Tibial nerve (tissue), 4 donors: ENCODE data around the gene SLC22A5. TPM values are rescaled to one million over a fixed set of nuclear protein-coding genes. Genes with fewer than 3 reads are reported as not detected.

Experiments
- DNase-seq, 2 donors: peaks; one replicate each; pipeline ENCODE4 v3.0.0-alpha.2; 2019; ENCODE audit warnings: low spot score in 2 of 2
- H3K27ac ChIP-seq, 4 donors: fragments of 200-600 bp; sonication (generic) in 3 of 4; one replicate each; pipeline ENCODE4 v1.5.1; 2017 to 2019; ENCODE audit warnings: mild to moderate bottlenecking in 1 of 4
- H3K27me3 ChIP-seq, 2 donors: fragments of 200-600 bp; sonication (generic) in 1 of 2; one replicate each; pipeline versions ENCODE4 v1.5.1 to v1.6.0; 2017 to 2019
- H3K36me3 ChIP-seq, 3 donors: fragments of 200-600 bp; sonication (generic); one replicate each; pipeline ENCODE4 v1.5.1; 2018 to 2019
- H3K4me1 ChIP-seq, 4 donors: fragments of 200-600 bp; sonication (generic) in 3 of 4; one replicate each; pipeline ENCODE4 v1.5.1; 2017 to 2019
- H3K4me3 ChIP-seq, 4 donors: fragments of 200-600 bp; sonication (generic) in 3 of 4; one replicate each; pipeline ENCODE4 v1.5.1; 2017 to 2019; ENCODE audit warnings: mild to moderate bottlenecking in 1 of 4, moderate library complexity in 1 of 4
- H3K9me3 ChIP-seq, 4 donors: fragments of 200-600 bp; sonication (generic) in 3 of 4; one replicate each; pipeline ENCODE4 v1.5.1; 2017 to 2019
- EP300 ChIP-seq, 2 donors: sonication (generic); formaldehyde crosslinking; IDR thresholded peaks; one replicate each; pipeline ENCODE4 v1.6.1; 2017; ENCODE audit warnings: antibody characterized with exemption in 2 of 2, mild to moderate bottlenecking in 1 of 2
- POLR2A ChIP-seq, 2 donors: fragments of 450-650 bp; IDR thresholded peaks; one replicate each; pipeline ENCODE4 v1.6.1; 2017; ENCODE audit warnings: antibody characterized with exemption in 2 of 2, mild to moderate bottlenecking in 2 of 2, moderate library complexity in 2 of 2
- WGBS, 2 donors: methylation state at CpG; one replicate each; pipeline ENCODE4 v1.1.5; 2018; 5-methylcytosine and 5-hydroxymethylcytosine counted together
- total RNA-seq, 4 donors: library from RNA; depleted of rRNA; stranded (reverse); fragments of >200 nt; gene quantifications; one replicate each; pipeline ENCODE4 v1.1.0, GENCODE V29; 2016
- TF ChIP-seq, protein P1 (sequence below), 5 experiments: fragments of 200-600 bp in 3 of 5; fragments of 450-650 bp in 2 of 5; sonication (generic) in 3 of 5; IDR thresholded peaks; one replicate each; pipeline ENCODE4 v1.5.1; 2016 to 2019; ENCODE audit warnings: antibody characterized with exemption in 5 of 5, mild to moderate bottlenecking in 3 of 5, moderate library complexity in 2 of 5

The SLC22A5 gene
- total RNA-seq, 4 donors from 2014 or later: 11.3 to 19.0 (median 16.3) TPM

DNA sequence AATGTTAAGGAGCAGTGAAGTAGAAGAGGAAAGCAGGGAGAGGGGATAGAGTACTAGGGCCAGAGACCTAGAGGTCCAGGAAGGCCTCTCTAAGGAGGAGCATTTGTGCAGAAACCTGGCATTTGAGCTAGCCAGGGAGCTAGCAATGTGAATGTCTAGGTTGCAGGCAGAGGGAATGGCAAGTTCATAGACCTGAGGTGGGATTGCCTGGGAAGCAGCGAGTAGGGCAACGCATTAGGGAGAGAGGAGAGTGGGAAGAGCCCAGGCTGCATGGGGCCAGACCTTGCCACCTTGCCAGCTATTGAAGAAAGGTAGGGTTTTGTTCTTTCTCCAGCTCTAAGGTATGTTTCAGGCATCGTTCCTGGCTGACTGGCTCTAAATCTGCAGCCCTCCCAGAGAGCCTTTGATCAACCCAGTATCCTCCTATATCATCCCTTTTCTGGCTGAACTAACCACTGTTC is 54.0 kb downstream of the SLC22A5 start:
- no peak for DNase-seq
- WGBS, 2 donors: 77 to 80% methylated on average over 3 of the region's 3 CpGs
- H3K4me1 ChIP-seq: peaks cover 0 to 98% (median 74%) of the 10 kb centered on the region in 4 donors

DNA sequence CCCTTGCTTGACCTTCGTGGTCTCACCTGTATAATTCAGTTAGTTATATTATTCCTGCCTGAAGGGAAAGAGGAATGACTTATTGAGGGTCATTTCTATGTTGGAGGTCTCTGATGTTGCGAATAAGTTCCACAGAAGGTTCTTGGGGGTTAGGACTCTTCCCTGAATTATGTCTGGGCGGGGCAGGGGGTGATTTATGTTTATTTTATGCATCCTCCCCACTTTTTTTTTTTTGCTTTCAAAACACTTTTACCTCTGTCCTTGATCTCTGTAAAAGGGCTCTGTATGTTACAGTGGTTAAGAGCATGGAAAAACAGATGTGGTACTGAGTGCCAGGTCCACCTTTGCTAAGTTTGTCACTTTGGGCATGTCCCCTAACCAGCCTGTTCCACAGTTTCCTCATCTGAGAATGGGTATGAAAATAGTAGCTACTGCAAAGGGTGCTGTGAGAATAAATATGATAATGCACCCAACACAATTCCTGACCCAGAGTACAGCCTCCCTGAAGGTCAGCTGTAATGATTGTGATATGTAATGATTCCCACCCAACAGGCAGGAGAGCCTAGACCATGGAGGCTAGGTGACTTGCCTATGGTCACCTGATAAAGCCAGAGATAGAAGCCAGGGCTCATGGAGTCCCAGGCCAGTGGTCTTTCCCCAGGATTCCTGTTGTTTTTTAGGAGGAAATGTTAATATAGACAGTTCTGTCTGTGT is 54.8 kb downstream of the SLC22A5 start:
- peaks cover 0 to 9% (median 0%) of the 10 kb centered on the region in 3 donors for H3K36me3 ChIP-seq
- H3K27me3 ChIP-seq: no peaks in the 10 kb centered on the region
- no peaks in the 10 kb centered on the region for H3K9me3 ChIP-seq
- peaks cover 0 to 100% (median 73%) of the 10 kb centered on the region in 4 donors for H3K4me1 ChIP-seq
- H3K27ac ChIP-seq: peak overlapping the region in 3 of 4 donors; percentile 60 to 70 (median 60)
- DNase-seq: no peak
- H3K4me3 ChIP-seq: no peak overlapping the region
- TF ChIP-seq POLR2A (IDR thresholded peaks at IDR 0.05) (no peak), EP300 (IDR thresholded peaks at IDR 0.05) (no peak)
- TF ChIP-seq, protein P1, sequence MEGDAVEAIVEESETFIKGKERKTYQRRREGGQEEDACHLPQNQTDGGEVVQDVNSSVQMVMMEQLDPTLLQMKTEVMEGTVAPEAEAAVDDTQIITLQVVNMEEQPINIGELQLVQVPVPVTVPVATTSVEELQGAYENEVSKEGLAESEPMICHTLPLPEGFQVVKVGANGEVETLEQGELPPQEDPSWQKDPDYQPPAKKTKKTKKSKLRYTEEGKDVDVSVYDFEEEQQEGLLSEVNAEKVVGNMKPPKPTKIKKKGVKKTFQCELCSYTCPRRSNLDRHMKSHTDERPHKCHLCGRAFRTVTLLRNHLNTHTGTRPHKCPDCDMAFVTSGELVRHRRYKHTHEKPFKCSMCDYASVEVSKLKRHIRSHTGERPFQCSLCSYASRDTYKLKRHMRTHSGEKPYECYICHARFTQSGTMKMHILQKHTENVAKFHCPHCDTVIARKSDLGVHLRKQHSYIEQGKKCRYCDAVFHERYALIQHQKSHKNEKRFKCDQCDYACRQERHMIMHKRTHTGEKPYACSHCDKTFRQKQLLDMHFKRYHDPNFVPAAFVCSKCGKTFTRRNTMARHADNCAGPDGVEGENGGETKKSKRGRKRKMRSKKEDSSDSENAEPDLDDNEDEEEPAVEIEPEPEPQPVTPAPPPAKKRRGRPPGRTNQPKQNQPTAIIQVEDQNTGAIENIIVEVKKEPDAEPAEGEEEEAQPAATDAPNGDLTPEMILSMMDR (IDR thresholded peaks at IDR 0.05): no peak
- 86 to 96% methylated on average over 3 of the region's 3 CpGs for WGBS, 2 donors

More for the DNA sequence above, 54.0 kb downstream of the SLC22A5 start:
- H3K27ac ChIP-seq: peak overlapping the region in 2 of 4 donors; percentile 21 to 47
- peaks cover 0 to 9% (median 0%) of the 10 kb centered on the region in 3 donors for H3K36me3 ChIP-seq
- TF ChIP-seq EP300 (IDR thresholded peaks at IDR 0.05) (no peak), POLR2A (IDR thresholded peaks at IDR 0.05) (no peak)
- TF ChIP-seq, protein P1 (IDR thresholded peaks at IDR 0.05): no peak
- H3K9me3 ChIP-seq: no peaks in the 10 kb centered on the region
- H3K4me3 ChIP-seq: no peak overlapping the region
- no peaks in the 10 kb centered on the region for H3K27me3 ChIP-seq

DNA sequence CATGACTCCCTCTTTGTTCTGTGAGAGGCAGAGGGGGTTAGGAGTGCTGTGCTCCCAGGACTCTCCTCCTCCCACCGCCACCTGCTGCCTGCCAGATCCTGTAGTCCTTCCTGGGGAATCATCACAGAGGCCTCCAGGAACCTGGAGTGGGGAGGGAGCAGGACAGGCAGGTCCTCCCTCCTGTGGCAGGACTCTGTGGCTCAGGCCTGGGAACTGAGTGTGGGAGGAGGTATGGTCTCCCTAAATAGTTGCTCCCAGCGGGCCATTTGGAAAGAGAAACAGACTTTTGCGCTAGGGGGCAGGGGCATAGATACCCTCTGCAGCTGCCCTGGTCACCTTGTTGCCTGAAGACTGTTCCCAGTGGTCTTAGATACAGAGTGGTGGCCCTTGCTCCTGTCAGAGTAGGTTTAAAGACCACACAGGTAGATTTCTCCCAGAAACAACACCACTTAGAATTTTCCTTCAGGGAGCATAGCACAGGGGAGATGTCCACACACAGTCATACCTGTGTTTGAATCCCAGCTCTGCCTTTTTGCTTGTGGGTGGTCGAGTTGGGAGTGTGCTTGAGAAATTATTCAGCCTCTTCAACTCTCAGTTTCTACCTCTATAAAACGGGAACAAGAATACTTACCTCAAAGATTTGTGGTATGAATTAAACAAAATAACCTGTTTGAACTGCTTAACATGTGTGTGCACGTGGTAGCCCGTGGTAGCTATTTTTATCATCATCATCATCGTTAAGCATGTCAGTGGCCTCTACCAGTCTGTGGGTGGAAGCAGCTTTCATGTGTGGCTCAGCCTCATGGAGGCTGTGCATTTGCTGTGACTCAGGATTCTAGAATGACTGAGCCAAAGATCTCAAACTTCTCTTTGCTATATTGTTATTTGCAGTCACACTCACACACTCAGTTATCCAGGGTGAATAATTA is 55.8 kb downstream of the SLC22A5 start:
- H3K4me3 ChIP-seq: no peak overlapping the region
- peaks cover 0 to 100% (median 70%) of the 10 kb centered on the region in 4 donors for H3K4me1 ChIP-seq
- WGBS, 2 donors: 55 to 56% methylated on average over 8 of the region's 8 CpGs
- TF ChIP-seq EP300 (IDR thresholded peaks at IDR 0.05) (no peak), POLR2A (IDR thresholded peaks at IDR 0.05) (no peak)
- TF ChIP-seq, protein P1 (IDR thresholded peaks at IDR 0.05): no peak
- peaks cover 0 to 9% (median 0%) of the 10 kb centered on the region in 3 donors for H3K36me3 ChIP-seq
- peak overlapping the region in 3 of 4 donors; percentile 60 to 86 (median 70) for H3K27ac ChIP-seq
- no peaks in the 10 kb centered on the region for H3K9me3 ChIP-seq
- no peaks in the 10 kb centered on the region for H3K27me3 ChIP-seq
- DNase-seq: no peak

DNA sequence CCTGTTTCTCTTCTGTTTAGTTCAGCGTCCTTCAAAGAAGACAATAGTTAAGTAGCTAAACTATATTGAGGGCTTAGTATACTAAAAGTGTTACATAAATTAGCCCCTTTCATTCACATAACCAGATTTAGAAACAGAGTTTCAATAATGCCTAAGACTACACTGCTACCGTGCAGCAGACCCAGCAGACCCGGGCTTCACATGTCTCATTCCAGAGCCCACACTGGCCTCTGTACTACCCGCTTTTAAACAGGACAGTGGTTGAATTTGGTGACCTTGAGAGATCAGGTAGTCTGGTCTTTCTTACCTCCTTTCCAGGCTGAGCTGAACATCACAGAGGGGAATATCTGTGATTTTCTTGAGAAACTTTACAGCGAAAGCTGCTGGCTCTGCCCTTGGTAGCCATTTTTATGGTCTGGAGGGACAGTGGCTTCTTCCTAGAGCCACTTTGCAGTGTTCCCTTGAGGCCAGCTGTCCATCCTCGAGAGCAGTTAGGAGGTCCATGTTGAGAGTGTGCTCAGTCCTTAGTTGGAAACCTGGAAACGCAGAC is 56.5 kb downstream of the SLC22A5 start:
- Histone ChIP-seq H3K27me3 (no peaks in the 10 kb centered on the region), H3K4me3 (no peak overlapping the region), H3K9me3 (no peaks in the 10 kb centered on the region), H3K36me3 (peaks cover 0 to 9% (median 0%) of the 10 kb centered on the region in 3 donors), H3K27ac (peak overlapping the region in 3 of 4 donors; percentile 60 to 86 (median 70)), H3K4me1 (peaks cover 0 to 99% (median 66%) of the 10 kb centered on the region in 4 donors)
- WGBS, 2 donors: 71 to 73% methylated on average over 6 to 7 of the region's 7 CpGs
- TF ChIP-seq EP300 (IDR thresholded peaks at IDR 0.05) (no peak), POLR2A (IDR thresholded peaks at IDR 0.05) (no peak)
- TF ChIP-seq, protein P1 (IDR thresholded peaks at IDR 0.05): no peak
- no peak for DNase-seq
